Esophagus mucosa (tissue), 1 donor: ENCODE measurements around the gene SPECC1L. TPM values are rescaled to one million over a fixed set of nuclear protein-coding genes. Genes with fewer than 3 reads are reported as not detected.

Experiments used
- ATAC-seq: fragments of 200-7000 bp; cut with Tn5 transposase; one replicate; pipeline ENCODE4 v1.9.1; 2020
- total RNA-seq: library from RNA; stranded (reverse); gene quantifications from one replicate; pipeline ENCODE4 v1.2.4, GENCODE V29; 2023
- donor health status: DM: yes; HTN: yes; CAD: no.

Gene SPECC1L
- total RNA-seq, 1 donor from 2014 or later: 33.4 TPM

- peak; percentile 5 for ATAC-seq
These were observed 148.3 kb downstream of the SPECC1L start for GRCh38 chr22:24418786-24419474.

- ATAC-seq: no peak
These were observed 148.8 kb downstream of the SPECC1L start for GRCh38 chr22:24419475-24419850.

GRCh38 chr22:24420072-24420976, 149.7 kb downstream of the SPECC1L start:
- no peak for ATAC-seq

- ATAC-seq: no peak
These were observed 150.3 kb downstream of the SPECC1L start for GRCh38 chr22:24420977-24421343.

GRCh38 chr22:24421428-24421931, 150.8 kb downstream of the SPECC1L start:
- ATAC-seq: peak; percentile 14

- ATAC-seq: no peak
These were observed 151.6 kb downstream of the SPECC1L start for GRCh38 chr22:24422102-24422665.

- ATAC-seq: peak; percentile 48
These were observed 152.9 kb downstream of the SPECC1L start for GRCh38 chr22:24423519-24424000.

- ATAC-seq: peak; percentile 5
These were observed 153.6 kb downstream of the SPECC1L start for GRCh38 chr22:24424001-24424900.

- ATAC-seq: no peak
These were observed 154.5 kb downstream of the SPECC1L start for GRCh38 chr22:24424901-24425775.

- ATAC-seq: no peak
These were observed 155.8 kb downstream of the SPECC1L start for GRCh38 chr22:24426436-24426835.

GRCh38 chr22:24426851-24427499, 156.3 kb downstream of the SPECC1L start:
- ATAC-seq: no peak

- peak; percentile 31 for ATAC-seq
These were observed 157.0 kb downstream of the SPECC1L start, which contains the start of gene ADORA2A for GRCh38 chr22:24427500-24428164. Gene ADORA2A (plus strand): TSS chr22:24427599. CDS start chr22:24433405, 5,806 bp downstream.

GRCh38 chr22:24428751-24429410, 158.2 kb downstream of the SPECC1L start:
- ATAC-seq: no peak

- ATAC-seq: no peak
These were observed 159.1 kb downstream of the SPECC1L start for GRCh38 chr22:24429411-24430365.

- ATAC-seq: no peak
These were observed 160.0 kb downstream of the SPECC1L start for GRCh38 chr22:24430431-24431308.

GRCh38 chr22:24431309-24432034, 160.8 kb downstream of the SPECC1L start:
- no peak for ATAC-seq
